ENCODE results near the gene PXDC1. TPM values are rescaled to one million over a fixed set of nuclear protein-coding genes. Genes with fewer than 3 reads are reported as not detected.
"Not testable (repeated sequence)": the region's sequence is repeated elsewhere in the genome, so short reads cannot be mapped to it uniquely, and the experiment has no call there.

The PXDC1 gene
- total RNA-seq, 2 experiments from 2014 or later = 0.18 TPM; not detected in 1

GRCh38 chr6:3724451-3725144 is 26.9 kb downstream of the PXDC1 start:
- Mint-ChIP-seq H3K9me3 (no peaks in the 10 kb centered on the region), H3K27ac (no peak overlapping the region), H3K4me3 (no peak overlapping the region), H3K4me1 (no peaks in the 10 kb centered on the region), H3K36me3 (no peaks in the 10 kb centered on the region), H3K27me3 (no peaks in the 10 kb centered on the region)
- DNase-seq = no peak

GRCh38 chr6:3723966-3724365 is 27.5 kb downstream of the PXDC1 start:
- H3K9me3 Mint-ChIP-seq = no peaks in the 10 kb centered on the region
- no peaks in the 10 kb centered on the region for H3K4me1 Mint-ChIP-seq
- no peak for DNase-seq
- no peak overlapping the region for H3K4me3 Mint-ChIP-seq
- H3K27ac Mint-ChIP-seq = no peak overlapping the region
- no peaks in the 10 kb centered on the region for H3K36me3 Mint-ChIP-seq
- no peaks in the 10 kb centered on the region for H3K27me3 Mint-ChIP-seq

DNA sequence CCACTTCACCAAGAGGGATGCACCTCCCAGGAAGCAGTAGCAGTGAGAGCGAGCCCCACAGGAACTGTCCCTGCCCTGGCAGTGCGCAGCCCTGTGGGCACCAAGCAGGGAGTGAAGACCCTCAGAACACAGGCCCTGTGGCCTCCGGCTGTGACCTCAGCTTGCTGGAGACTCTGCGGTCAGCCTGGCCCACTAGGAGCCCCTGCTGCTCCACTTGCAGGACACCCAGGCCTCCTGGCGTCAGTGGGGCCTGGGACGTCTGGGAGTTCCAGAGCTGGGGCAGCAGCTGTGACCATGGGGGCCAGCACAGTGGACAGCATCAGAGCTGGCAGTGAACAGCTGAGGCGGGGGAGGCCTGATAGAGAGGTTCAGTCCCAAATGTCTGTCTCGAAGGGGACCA is 28.3 kb downstream of the PXDC1 start:
- Mint-ChIP-seq H3K27me3 (no peaks in the 10 kb centered on the region), H3K36me3 (no peaks in the 10 kb centered on the region), H3K27ac (no peak overlapping the region), H3K9me3 (no peaks in the 10 kb centered on the region), H3K4me3 (no peak overlapping the region), H3K4me1 (no peaks in the 10 kb centered on the region)
- DNase-seq = no peak

GRCh38 chr6:3722785-3723184 is 28.7 kb downstream of the PXDC1 start:
- Mint-ChIP-seq H3K36me3 (no peaks in the 10 kb centered on the region), H3K4me1 (no peaks in the 10 kb centered on the region), H3K9me3 (no peaks in the 10 kb centered on the region), H3K27ac (no peak overlapping the region), H3K4me3 (no peak overlapping the region), H3K27me3 (no peaks in the 10 kb centered on the region)
- DNase-seq = no peak

DNA sequence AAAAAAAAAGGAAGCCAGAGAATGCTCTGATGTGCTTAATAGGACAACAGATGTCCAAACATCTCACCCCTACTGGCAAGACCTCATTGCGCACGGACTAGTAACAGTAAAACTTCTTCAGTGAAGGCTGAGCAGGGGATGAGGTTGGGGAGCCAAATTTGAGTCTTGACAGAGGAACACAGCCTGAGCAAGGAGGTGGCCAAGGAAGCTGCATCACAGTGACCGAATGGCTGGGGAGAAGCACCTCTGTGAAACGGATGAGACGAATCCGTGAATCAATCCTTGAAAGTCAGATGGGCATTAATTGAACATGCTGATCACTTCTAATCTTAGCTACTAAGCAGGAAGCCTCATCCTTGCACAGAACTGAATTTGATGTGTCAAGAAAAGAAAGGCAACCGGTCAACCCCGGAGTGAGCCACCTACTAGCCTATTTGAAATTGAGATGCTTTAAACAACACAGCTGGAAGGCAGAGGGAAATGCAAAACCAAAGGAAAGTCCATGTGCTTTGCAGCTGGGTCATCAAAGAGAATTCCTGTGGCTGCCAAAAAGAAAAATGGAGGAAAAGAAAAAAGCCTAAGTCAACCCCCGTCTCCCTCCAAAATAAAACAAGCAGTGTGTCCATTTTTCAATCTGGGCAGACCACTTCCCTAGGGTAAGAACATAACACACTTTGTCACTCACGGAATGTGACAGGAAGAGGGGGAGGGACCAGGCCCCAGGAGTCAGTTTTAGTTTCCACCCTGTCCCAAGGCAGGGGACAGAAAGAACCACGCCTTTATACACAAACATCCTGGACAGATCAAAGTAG is 29.5 kb downstream of the PXDC1 start:
- no peaks in the 10 kb centered on the region for H3K36me3 Mint-ChIP-seq
- no peaks in the 10 kb centered on the region for H3K4me1 Mint-ChIP-seq
- H3K9me3 Mint-ChIP-seq = no peaks in the 10 kb centered on the region
- H3K4me3 Mint-ChIP-seq = no peak overlapping the region
- DNase-seq = no peak
- no peaks in the 10 kb centered on the region for H3K27me3 Mint-ChIP-seq
- H3K27ac Mint-ChIP-seq = no peak overlapping the region

DNA sequence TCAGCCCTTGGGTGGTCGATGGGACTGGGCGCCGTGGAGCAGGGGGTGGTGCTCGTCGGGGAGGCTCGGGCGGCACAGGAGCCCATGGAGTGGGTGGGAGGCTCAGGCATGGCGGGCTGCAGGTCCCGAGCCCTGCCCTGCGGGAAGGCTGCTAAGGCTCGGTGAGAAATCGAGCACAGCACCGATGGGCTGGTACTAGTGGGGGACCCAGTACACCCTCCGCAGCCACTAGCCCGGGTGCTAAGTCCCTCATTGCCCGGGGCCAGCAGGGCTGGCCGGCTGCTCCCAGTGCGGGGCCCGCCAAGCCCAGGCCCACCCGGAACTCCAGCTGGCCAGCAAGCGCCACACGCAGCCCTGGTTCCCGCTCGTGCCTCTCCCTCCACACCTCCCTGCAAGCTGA is 30.7 kb downstream of the PXDC1 start:
- H3K9me3 Mint-ChIP-seq = not testable (repeated sequence)

GRCh38 chr6:3719462-3720308 is 31.8 kb downstream of the PXDC1 start:
- no peak overlapping the region for H3K27ac Mint-ChIP-seq
- no peaks in the 10 kb centered on the region for H3K9me3 Mint-ChIP-seq
- H3K36me3 Mint-ChIP-seq = no peaks in the 10 kb centered on the region
- no peak for DNase-seq
- peak overlapping the region; percentile 46 for H3K4me3 Mint-ChIP-seq
- H3K4me1 Mint-ChIP-seq = no peaks in the 10 kb centered on the region
- H3K27me3 Mint-ChIP-seq = no peaks in the 10 kb centered on the region

More for the DNA sequence above, 30.7 kb downstream of the PXDC1 start:
- not testable (repeated sequence) for H3K36me3 Mint-ChIP-seq, DNase-seq, H3K4me3 Mint-ChIP-seq, H3K27ac Mint-ChIP-seq, H3K27me3 Mint-ChIP-seq, H3K4me1 Mint-ChIP-seq

DNA sequence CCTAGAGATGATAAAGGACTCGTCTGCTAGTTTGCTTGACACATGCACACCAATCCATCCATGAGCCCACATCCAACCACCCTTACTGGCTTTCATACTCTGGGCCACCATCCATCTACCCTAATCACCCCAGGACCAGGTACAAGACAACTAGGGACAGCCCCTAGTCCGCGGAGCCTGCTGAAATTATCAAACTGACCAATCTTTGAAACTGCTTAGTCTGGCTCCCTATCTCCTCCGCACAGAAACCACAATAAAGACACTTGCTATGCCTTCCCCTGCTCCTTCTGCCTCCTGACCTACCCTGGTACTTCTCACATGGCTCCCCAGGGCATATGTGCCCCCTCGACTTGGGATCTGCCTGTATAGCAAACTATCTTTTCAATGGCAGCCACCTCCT is 33.1 kb downstream of the PXDC1 start:
- Mint-ChIP-seq H3K4me1 (no peaks in the 10 kb centered on the region), H3K4me3 (no peak overlapping the region), H3K27ac (no peak overlapping the region), H3K27me3 (no peaks in the 10 kb centered on the region), H3K36me3 (no peaks in the 10 kb centered on the region), H3K9me3 (no peaks in the 10 kb centered on the region)
- DNase-seq = no peak

DNA sequence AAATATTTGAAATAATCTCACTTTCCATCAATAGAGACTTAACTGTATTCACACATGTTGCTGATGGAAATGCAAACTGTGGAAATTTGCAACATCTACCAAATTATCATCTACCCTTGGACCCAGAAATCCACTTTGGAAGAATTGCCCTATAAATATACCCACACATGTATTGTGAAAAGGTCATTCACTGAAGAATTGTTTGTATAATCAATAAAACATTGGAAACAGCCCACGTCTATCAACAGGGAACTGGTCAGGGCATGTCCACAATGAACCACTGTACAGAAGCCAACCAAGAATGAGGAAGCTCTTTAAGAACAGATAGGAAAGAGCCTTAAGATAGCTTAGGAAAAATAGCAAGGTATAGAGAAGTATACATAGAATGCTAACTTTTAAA is 36.2 kb downstream of the PXDC1 start:
- Mint-ChIP-seq H3K36me3 (no peaks in the 10 kb centered on the region), H3K9me3 (no peaks in the 10 kb centered on the region), H3K27me3 (no peaks in the 10 kb centered on the region), H3K27ac (no peak overlapping the region), H3K4me1 (no peaks in the 10 kb centered on the region), H3K4me3 (no peak overlapping the region)
- DNase-seq = no peak

DNA sequence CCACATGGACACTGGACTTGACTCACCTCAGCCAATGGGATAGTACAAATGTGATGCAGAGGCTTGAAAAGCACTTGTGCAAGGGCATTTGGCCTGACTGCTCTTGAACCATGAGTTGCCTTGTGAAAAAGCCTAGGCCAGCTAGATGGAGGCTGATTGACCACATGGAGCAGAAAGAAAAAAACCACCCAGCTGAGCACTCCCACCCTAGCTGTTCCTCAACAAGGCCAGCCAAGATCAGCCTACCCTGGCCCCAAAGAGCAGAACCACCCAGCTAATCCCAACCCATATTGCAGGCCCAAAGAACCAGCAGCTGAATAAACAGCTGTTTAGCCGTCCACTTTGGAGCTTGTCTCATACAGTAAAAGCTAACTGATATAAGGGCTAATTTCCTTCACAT is 36.7 kb downstream of the PXDC1 start:
- no peaks in the 10 kb centered on the region for H3K4me1 Mint-ChIP-seq

DNA sequence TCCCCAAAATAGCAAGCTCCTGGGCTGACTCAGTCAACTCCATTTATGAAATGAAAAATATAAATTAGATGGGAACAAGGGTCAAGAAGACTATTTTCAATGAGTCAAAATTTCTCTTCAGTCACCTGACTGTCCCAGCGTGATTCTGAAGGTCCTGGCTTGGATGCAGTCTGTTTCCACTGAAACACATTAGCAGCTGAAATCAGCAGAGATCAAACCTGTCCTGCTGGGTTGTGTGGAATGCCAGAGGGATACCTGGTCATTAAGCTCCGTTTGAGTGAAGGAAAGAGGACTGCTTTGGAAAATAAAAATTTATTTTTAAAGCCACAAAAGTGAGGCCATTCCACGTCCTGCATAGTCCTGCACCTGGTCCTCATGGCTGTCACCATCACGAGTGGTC is 37.4 kb downstream of the PXDC1 start:
- Mint-ChIP-seq H3K4me3 (no peak overlapping the region), H3K27ac (no peak overlapping the region), H3K4me1 (no peaks in the 10 kb centered on the region), H3K27me3 (no peaks in the 10 kb centered on the region), H3K36me3 (no peaks in the 10 kb centered on the region), H3K9me3 (no peaks in the 10 kb centered on the region)
- DNase-seq = no peak

More for the DNA sequence above, 36.7 kb downstream of the PXDC1 start:
- Mint-ChIP-seq H3K27me3 (no peaks in the 10 kb centered on the region), H3K4me3 (no peak overlapping the region), H3K27ac (no peak overlapping the region), H3K36me3 (no peaks in the 10 kb centered on the region), H3K9me3 (no peaks in the 10 kb centered on the region)
- no peak for DNase-seq

DNA sequence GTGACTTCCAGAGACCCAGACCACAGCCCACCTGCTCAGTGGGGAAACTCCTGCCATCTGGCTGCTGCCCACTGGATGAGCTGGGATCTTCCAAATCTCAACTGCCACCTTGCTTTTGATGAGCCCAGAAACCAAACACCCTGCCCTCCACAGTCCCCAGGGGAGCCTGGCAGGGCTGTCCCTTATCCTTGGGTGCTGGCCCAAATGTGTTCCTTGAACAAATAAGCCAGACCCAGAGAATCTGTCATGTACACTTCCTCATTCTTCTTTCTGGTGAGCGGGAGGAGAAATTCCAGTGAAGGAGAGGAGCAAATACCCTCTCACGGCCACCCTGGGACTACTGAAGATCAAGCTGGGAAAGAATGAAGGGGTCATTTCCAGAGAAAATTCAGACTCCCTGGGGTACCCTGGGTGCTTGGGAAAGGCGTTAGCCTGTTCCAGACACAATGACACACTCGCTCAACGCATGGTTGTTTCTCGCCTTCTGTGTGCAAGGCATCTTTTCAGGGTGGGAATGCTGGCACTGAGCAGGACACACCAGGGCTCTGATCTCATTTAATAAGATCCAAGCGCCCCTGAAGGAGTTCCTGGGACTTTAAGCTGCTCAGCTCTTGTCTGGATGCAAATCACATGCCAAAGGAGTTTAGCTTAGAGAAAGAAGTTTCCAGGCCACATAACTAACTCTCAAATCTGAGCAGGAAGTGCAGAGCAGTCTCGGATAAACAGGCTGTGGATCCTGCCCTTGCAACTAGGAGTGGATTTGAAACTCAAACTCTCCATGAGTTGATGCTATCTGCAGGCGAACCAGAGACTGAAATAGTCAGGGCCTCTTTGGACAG is 38.5 kb downstream of the PXDC1 start:
- Mint-ChIP-seq H3K4me3 (no peak overlapping the region), H3K4me1 (no peaks in the 10 kb centered on the region), H3K9me3 (no peaks in the 10 kb centered on the region), H3K27ac (no peak overlapping the region), H3K36me3 (no peaks in the 10 kb centered on the region), H3K27me3 (no peaks in the 10 kb centered on the region)
- DNase-seq = no peak

- no peaks in the 10 kb centered on the region for H3K27me3 Mint-ChIP-seq
- H3K4me1 Mint-ChIP-seq = no peaks in the 10 kb centered on the region
- no peak overlapping the region for H3K27ac Mint-ChIP-seq
- no peak overlapping the region for H3K4me3 Mint-ChIP-seq
- no peaks in the 10 kb centered on the region for H3K9me3 Mint-ChIP-seq
- no peaks in the 10 kb centered on the region for H3K36me3 Mint-ChIP-seq
- no peak for DNase-seq
Measured at GRCh38 chr6:3711776-3712175, 39.7 kb downstream of the PXDC1 start.

GRCh38 chr6:3710403-3710802 is 41.1 kb downstream of the PXDC1 start:
- no peaks in the 10 kb centered on the region for H3K9me3 Mint-ChIP-seq
- H3K36me3 Mint-ChIP-seq = no peaks in the 10 kb centered on the region
- no peak overlapping the region for H3K27ac Mint-ChIP-seq
- no peaks in the 10 kb centered on the region for H3K27me3 Mint-ChIP-seq
- no peak for DNase-seq
- no peak overlapping the region for H3K4me3 Mint-ChIP-seq
- H3K4me1 Mint-ChIP-seq = no peaks in the 10 kb centered on the region

Measured in activated naive CD8-positive, alpha-beta T cell treated with anti-CD3 and anti-CD28 coated beads for 36 hours (primary cell).